T-cell (primary cell): ENCODE results near the gene GHRHR. TPM values are rescaled to one million over a fixed set of nuclear protein-coding genes. Genes with fewer than 3 reads are reported as not detected.

Experiments used
- ATAC-seq, 4 experiments: fragments of 200-7000 bp in 3 of 4; fragments of 150-1000 bp in 1 of 4; cut with Tn5 transposase; replicated peaks in 1 of 4; 1 replicate in 3 of 4; 2 replicates in 1 of 4; pipeline ENCODE4 v1.10.0; 2021; ENCODE audit warnings: moderate library complexity in 3 of 4, mild to moderate bottlenecking in 2 of 4, moderate number of reproducible peaks in 1 of 4
- CTCF ChIA-PET, 2 donors: fragments of 300-600 bp; sonication (Branson Sonifier 250); formaldehyde crosslinking; loops; one replicate each; lab custom pipeline; 2022; ENCODE audit warnings: antibody characterized with exemption in 2 of 2; lab: Charles Lee
- POLR2A ChIA-PET, 2 donors: fragments of 300-600 bp; sonication (Branson Sonifier 250); formaldehyde crosslinking; loops; one replicate each; lab custom pipeline; 2022; ENCODE audit warnings: antibody characterized with exemption in 2 of 2; lab: Charles Lee
- DNase-seq, 35 experiments: peaks; one replicate each; pipeline versions ENCODE4 v3.0.0 to v3.0.0-alpha.2; 2013 to 2023
- H3K27ac ChIP-seq: one replicate; pipeline ENCODE4 v1.5.1; 2013; ENCODE audit warnings: low read length
- H3K27me3 ChIP-seq, 2 experiments: replicated peaks in 1 of 2; 1 replicate in 1 of 2; 2 replicates in 1 of 2; pipeline versions ENCODE4 v1.6.1 to v1.7.0; 2013; ENCODE audit warnings: low read length in 1 of 2, mixed read lengths in 1 of 2; ENCODE audit not compliant: control insufficient read depth in 2 of 2, insufficient read depth in 2 of 2; ENCODE audit errors: extremely low read depth in 1 of 2
- H3K36me3 ChIP-seq, 2 donors: 1 replicate in 1 of 2; 2 replicates in 1 of 2; pipeline versions ENCODE4 v1.6.1 to v1.7.0; 2013; ENCODE audit warnings: low read length in 1 of 2; ENCODE audit not compliant: control insufficient read depth in 2 of 2, insufficient read depth in 1 of 2; ENCODE audit errors: extremely low read depth in 1 of 2
- H3K4me1 ChIP-seq, 2 experiments: 1 replicate in 1 of 2; 2 replicates in 1 of 2; pipeline versions ENCODE4 v1.6.1 to v1.7.0; 2013; ENCODE audit warnings: low read length in 2 of 2, mixed read lengths in 1 of 2; ENCODE audit not compliant: insufficient read depth in 2 of 2, control insufficient read depth in 1 of 2; ENCODE audit errors: extremely low read depth in 1 of 2
- H3K4me3 ChIP-seq, 2 donors: 1 replicate in 1 of 2; 2 replicates in 1 of 2; pipeline versions ENCODE4 v1.5.1 to v1.7.0; 2013; ENCODE audit warnings: mild to moderate bottlenecking in 2 of 2, low read length in 1 of 2, moderate library complexity in 1 of 2; ENCODE audit not compliant: control insufficient read depth in 1 of 2; ENCODE audit errors: extremely low read depth in 1 of 2
- H3K9me3 ChIP-seq: 2 replicates; pipeline ENCODE4 v1.7.0; 2013
- H3K27ac Mint-ChIP-seq, 2 donors: one replicate each; pipeline ENCODE4 v1.8.0; 2020 to 2021; ENCODE audit warnings: mild to moderate bottlenecking in 2 of 2, mixed read lengths in 2 of 2
- H3K27me3 Mint-ChIP-seq, 2 donors: one replicate each; pipeline ENCODE4 v1.8.0; 2021 to 2022; ENCODE audit warnings: mixed read lengths in 2 of 2
- H3K36me3 Mint-ChIP-seq: one replicate; pipeline ENCODE4 v1.8.0; 2021; ENCODE audit warnings: mixed read lengths
- H3K4me1 Mint-ChIP-seq, 3 donors: one replicate each; pipeline ENCODE4 v1.8.0; 2020 to 2022; ENCODE audit warnings: mixed read lengths in 3 of 3, mild to moderate bottlenecking in 1 of 3
- H3K4me3 Mint-ChIP-seq, 3 donors: one replicate each; pipeline ENCODE4 v1.8.0; 2020 to 2022; ENCODE audit warnings: mild to moderate bottlenecking in 3 of 3, mixed read lengths in 3 of 3, moderate library complexity in 3 of 3
- H3K9me3 Mint-ChIP-seq, 3 donors: one replicate each; pipeline ENCODE4 v1.8.0; 2020 to 2022; ENCODE audit warnings: mixed read lengths in 3 of 3
- WGBS: methylation state at CpG from one replicate; pipeline ENCODE4 v1.1.5; 2013; ENCODE audit warnings: missing lambda C conversion rate; ENCODE audit not compliant: insufficient coverage; 5-methylcytosine and 5-hydroxymethylcytosine counted together
- total RNA-seq, 35 experiments: library from RNA in 6 of 35; stranded (reverse) in 6 of 35; fragments of 120-200 nt in 1 of 35; gene quantifications; one replicate each; pipeline versions ENCODE4 v1.2.1 to v1.2.4 and lab custom pipeline; 2013 to 2026

The GHRHR gene
- total RNA-seq, 5 donors from 2014 or later (not counting 1 experiment from before 2014, with no cell fraction given) = not detected

GRCh38 chr7:30996883-30997282 is 33.1 kb downstream of the GHRHR start:
- Mint-ChIP-seq H3K27me3 (peaks cover 0 to 1% of the 10 kb centered on the region in 2 donors), H3K4me1 (peaks cover 0 to 7% (median 0%) of the 10 kb centered on the region in 3 donors), H3K36me3 (no peaks in the 10 kb centered on the region), H3K9me3 (no peaks in the 10 kb centered on the region), H3K27ac (no peak overlapping the region), H3K4me3 (no peak overlapping the region)
- H3K36me3 ChIP-seq = no peaks in the 10 kb centered on the region
- no peaks in the 10 kb centered on the region for H3K9me3 ChIP-seq
- ATAC-seq (no peak), DNase-seq (no peak)
- H3K27ac ChIP-seq = no peak overlapping the region
- POLR2A ChIA-PET = no interaction called here
- H3K4me3 ChIP-seq = no peak overlapping the region
- CTCF ChIA-PET = no interaction called here
- no peaks in the 10 kb centered on the region for H3K4me1 ChIP-seq
- H3K27me3 ChIP-seq = peaks cover 0 to 13% of the 10 kb centered on the region in 2 experiments
- WGBS = 88% methylated on average over 5 of the region's 5 CpGs

- ChIA-PET POLR2A (no interaction called here), CTCF (no interaction called here)
- Mint-ChIP-seq H3K36me3 (no peaks in the 10 kb centered on the region), H3K4me3 (no peak overlapping the region), H3K4me1 (peaks cover 0 to 11% (median 0%) of the 10 kb centered on the region in 3 donors), H3K27me3 (peaks cover 0 to 1% of the 10 kb centered on the region in 2 donors), H3K9me3 (no peaks in the 10 kb centered on the region), H3K27ac (no peak overlapping the region)
- Histone ChIP-seq H3K9me3 (no peaks in the 10 kb centered on the region), H3K27me3 (peaks cover 0 to 13% of the 10 kb centered on the region in 2 experiments), H3K27ac (no peak overlapping the region), H3K4me1 (no peaks in the 10 kb centered on the region), H3K4me3 (no peak overlapping the region), H3K36me3 (no peaks in the 10 kb centered on the region)
- ATAC-seq (no peak), DNase-seq (no peak)
- WGBS = 84% methylated on average over 5 of the region's 7 CpGs
Measured at GRCh38 chr7:30997316-30997715, 33.6 kb downstream of the GHRHR start.

GRCh38 chr7:30998180-30998579 is 34.4 kb downstream of the GHRHR start:
- Mint-ChIP-seq H3K27me3 (peaks cover 0 to 1% of the 10 kb centered on the region in 2 donors), H3K4me3 (no peak overlapping the region)

GRCh38 chr7:31000161-31000693 is 36.5 kb downstream of the GHRHR start:
- CTCF ChIA-PET = no interaction called here
- no peaks in the 10 kb centered on the region for H3K4me1 ChIP-seq
- ATAC-seq = no peak
- whole genome bisulfite sequencing = 67% methylated on average over 5 of the region's 9 CpGs
- H3K27ac ChIP-seq = no peak overlapping the region
- POLR2A ChIA-PET = no interaction called here
- H3K36me3 ChIP-seq = no peaks in the 10 kb centered on the region
- Mint-ChIP-seq H3K4me3 (no peak overlapping the region), H3K27ac (no peak overlapping the region), H3K27me3 (peaks cover 0 to 1% of the 10 kb centered on the region in 2 donors), H3K9me3 (no peaks in the 10 kb centered on the region), H3K4me1 (peaks cover 0 to 15% (median 0%) of the 10 kb centered on the region in 3 donors), H3K36me3 (no peaks in the 10 kb centered on the region)
- no peak for DNase-seq
- H3K4me3 ChIP-seq = no peak overlapping the region
- no peaks in the 10 kb centered on the region for H3K9me3 ChIP-seq
- H3K27me3 ChIP-seq = peaks cover 0 to 10% of the 10 kb centered on the region in 2 experiments

More at GRCh38 chr7:30998180-30998579, 34.4 kb downstream of the GHRHR start:
- no peaks in the 10 kb centered on the region for H3K9me3 ChIP-seq
- WGBS = 88% methylated on average over 3 of the region's 10 CpGs
- no peaks in the 10 kb centered on the region for H3K36me3 ChIP-seq
- H3K4me3 ChIP-seq = no peak overlapping the region
- Mint-ChIP-seq H3K36me3 (no peaks in the 10 kb centered on the region), H3K27ac (no peak overlapping the region), H3K4me1 (peaks cover 0 to 15% (median 0%) of the 10 kb centered on the region in 3 donors), H3K9me3 (no peaks in the 10 kb centered on the region)
- ChIA-PET POLR2A (no interaction called here), CTCF (no interaction called here)
- H3K27ac ChIP-seq = no peak overlapping the region
- peaks cover 0 to 10% of the 10 kb centered on the region in 2 experiments for H3K27me3 ChIP-seq
- no peaks in the 10 kb centered on the region for H3K4me1 ChIP-seq
- ATAC-seq (no peak), DNase-seq (no peak)

GRCh38 chr7:31000779-31001178 is 37.0 kb downstream of the GHRHR start:
- H3K4me3 Mint-ChIP-seq = no peak overlapping the region
- H3K4me3 ChIP-seq = no peak overlapping the region
- 96% methylated on average over 2 of the region's 5 CpGs for WGBS
- ChIA-PET POLR2A (no interaction called here), CTCF (no interaction called here)
- no peak for ATAC-seq
- no peaks in the 10 kb centered on the region for H3K36me3 ChIP-seq
- H3K9me3 ChIP-seq = no peaks in the 10 kb centered on the region
- no peaks in the 10 kb centered on the region for H3K4me1 ChIP-seq
- H3K4me1 Mint-ChIP-seq = peaks cover 0 to 15% (median 0%) of the 10 kb centered on the region in 3 donors
- no peak for DNase-seq
- no peak overlapping the region for H3K27ac Mint-ChIP-seq
- peaks cover 0 to 1% of the 10 kb centered on the region in 2 donors for H3K27me3 Mint-ChIP-seq
- H3K27me3 ChIP-seq = peaks cover 0 to 10% of the 10 kb centered on the region in 2 experiments
- H3K36me3 Mint-ChIP-seq = no peaks in the 10 kb centered on the region
- no peaks in the 10 kb centered on the region for H3K9me3 Mint-ChIP-seq
- no peak overlapping the region for H3K27ac ChIP-seq

- H3K27me3 ChIP-seq = peaks cover 0 to 22% of the 10 kb centered on the region in 2 experiments
- no peaks in the 10 kb centered on the region for H3K36me3 ChIP-seq
- 60% methylated on average over 2 of the region's 6 CpGs for WGBS
- H3K4me3 ChIP-seq = no peak overlapping the region
- no peak overlapping the region for H3K27ac Mint-ChIP-seq
- H3K27me3 Mint-ChIP-seq = peaks cover 4% of the 10 kb centered on the region in 2 donors
- H3K36me3 Mint-ChIP-seq = no peaks in the 10 kb centered on the region
- H3K9me3 Mint-ChIP-seq = no peaks in the 10 kb centered on the region
- ATAC-seq (no peak), DNase-seq (no peak)
- H3K9me3 ChIP-seq = no peaks in the 10 kb centered on the region
- no peak overlapping the region for H3K27ac ChIP-seq
- no peak overlapping the region for H3K4me3 Mint-ChIP-seq
- peaks cover 0 to 15% (median 0%) of the 10 kb centered on the region in 3 donors for H3K4me1 Mint-ChIP-seq
- no peaks in the 10 kb centered on the region for H3K4me1 ChIP-seq
- ChIA-PET CTCF (interaction anchor here in 1 of 2 donors (1.0 kb wide), 1 partner anchor 17 kb away, joined by 3 read pairs; no protein-coding TSS in a partner anchor), POLR2A (no interaction called here)
Measured at GRCh38 chr7:31002256-31002655, 38.5 kb downstream of the GHRHR start.
